HEK293 (cell line): Measurements from ENCODE around the gene CHRD.

ENCODE experiments used
- BCL11B ChIP-seq: fragments of 450-650 bp; formaldehyde crosslinking; IDR thresholded peaks from 2 replicates; pipeline ENCODE4 v1.5.1; 2016; ENCODE audit warnings: low read depth, missing biosample characterization, missing genetic modification characterization
- GFI1B ChIP-seq: fragments of 450-650 bp; formaldehyde crosslinking; IDR thresholded peaks from 2 replicates; pipeline ENCODE4 v1.5.1; 2016; ENCODE audit warnings: missing biosample characterization, missing genetic modification characterization
- ZNF354C ChIP-seq: fragments of 450-650 bp; formaldehyde crosslinking; IDR thresholded peaks from 2 replicates; pipeline ENCODE4 v1.5.1; 2016; ENCODE audit warnings: missing biosample characterization, missing genetic modification characterization, low read depth, borderline replicate concordance
- ZNF624 ChIP-seq: fragments of 450-650 bp; formaldehyde crosslinking; IDR thresholded peaks from 2 replicates; pipeline ENCODE4 v1.5.1; 2017; ENCODE audit warnings: missing biosample characterization, missing genetic modification characterization
- ZNF670 ChIP-seq: fragments of 450-650 bp; formaldehyde crosslinking; IDR thresholded peaks from 2 replicates; pipeline ENCODE4 v1.5.1; 2016; ENCODE audit warnings: missing biosample characterization, missing genetic modification characterization, low read depth
- ZNF777 ChIP-seq: fragments of 450-650 bp; formaldehyde crosslinking; IDR thresholded peaks from 2 replicates; pipeline ENCODE4 v1.5.1; 2017; ENCODE audit warnings: missing biosample characterization, missing genetic modification characterization, borderline replicate concordance
- TF ChIP-seq, protein P1 (sequence below): fragments of 450-650 bp; formaldehyde crosslinking; IDR thresholded peaks from 2 replicates; pipeline ENCODE4 v1.5.1; 2016; ENCODE audit warnings: missing biosample characterization, missing genetic modification characterization

DNA sequence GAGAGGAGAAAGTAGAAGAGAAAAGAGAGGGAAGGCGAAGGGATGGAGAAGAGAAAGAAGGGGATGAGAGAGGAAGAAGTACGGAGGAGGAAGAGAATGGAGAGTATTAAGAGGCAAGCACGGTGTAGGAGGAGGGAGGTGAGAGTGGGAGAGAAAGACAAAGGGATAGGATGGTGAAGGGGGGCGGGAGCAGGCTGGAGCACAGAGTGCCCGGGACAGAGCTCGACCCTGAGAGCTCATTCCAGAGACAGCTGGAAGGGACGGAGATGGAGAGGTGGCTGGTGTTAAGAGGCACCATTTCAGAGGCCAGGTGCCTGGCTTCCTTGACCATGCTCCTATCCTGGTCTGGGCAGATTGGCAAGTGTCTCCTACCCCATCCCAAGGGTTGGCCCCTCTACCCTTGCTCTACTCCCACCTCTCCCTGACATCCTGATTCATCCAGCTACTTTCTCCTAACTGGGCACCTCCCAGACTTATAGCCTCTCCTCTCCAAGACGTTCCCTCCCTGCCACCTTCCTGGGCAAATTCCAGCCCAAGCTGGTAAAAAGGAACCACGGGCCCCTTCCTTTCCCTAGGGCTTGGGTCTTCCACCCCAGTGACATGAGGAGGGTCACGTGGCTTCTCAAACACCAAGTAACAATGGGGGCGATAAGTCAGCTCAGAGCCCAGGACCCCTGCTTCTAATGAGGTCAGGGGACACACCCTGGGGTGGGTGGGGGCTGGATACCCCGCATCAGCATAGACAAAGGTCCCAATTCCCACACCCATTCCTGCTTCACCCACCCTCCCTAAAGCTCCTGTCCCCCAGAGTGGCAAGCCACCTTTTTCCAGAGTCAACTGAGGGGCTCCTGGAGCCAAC, 19.6 kb upstream of the CHRD start:
- no peak for TF ChIP-seq ZNF777 (tag by site-specific recombination)
- TF ChIP-seq, protein P1, sequence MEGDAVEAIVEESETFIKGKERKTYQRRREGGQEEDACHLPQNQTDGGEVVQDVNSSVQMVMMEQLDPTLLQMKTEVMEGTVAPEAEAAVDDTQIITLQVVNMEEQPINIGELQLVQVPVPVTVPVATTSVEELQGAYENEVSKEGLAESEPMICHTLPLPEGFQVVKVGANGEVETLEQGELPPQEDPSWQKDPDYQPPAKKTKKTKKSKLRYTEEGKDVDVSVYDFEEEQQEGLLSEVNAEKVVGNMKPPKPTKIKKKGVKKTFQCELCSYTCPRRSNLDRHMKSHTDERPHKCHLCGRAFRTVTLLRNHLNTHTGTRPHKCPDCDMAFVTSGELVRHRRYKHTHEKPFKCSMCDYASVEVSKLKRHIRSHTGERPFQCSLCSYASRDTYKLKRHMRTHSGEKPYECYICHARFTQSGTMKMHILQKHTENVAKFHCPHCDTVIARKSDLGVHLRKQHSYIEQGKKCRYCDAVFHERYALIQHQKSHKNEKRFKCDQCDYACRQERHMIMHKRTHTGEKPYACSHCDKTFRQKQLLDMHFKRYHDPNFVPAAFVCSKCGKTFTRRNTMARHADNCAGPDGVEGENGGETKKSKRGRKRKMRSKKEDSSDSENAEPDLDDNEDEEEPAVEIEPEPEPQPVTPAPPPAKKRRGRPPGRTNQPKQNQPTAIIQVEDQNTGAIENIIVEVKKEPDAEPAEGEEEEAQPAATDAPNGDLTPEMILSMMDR (tag by site-specific recombination), result no peak
- no peak for TF ChIP-seq ZNF670 (tag by site-specific recombination)
- no peak for TF ChIP-seq ZNF354C
- no peak for TF ChIP-seq BCL11B (tag by site-specific recombination)
- no peak for TF ChIP-seq ZNF624
- no peak for TF ChIP-seq GFI1B (tag by site-specific recombination)
